Stimulated activated CD8-positive, alpha-beta memory T cell treated with anti-CD3 and anti-CD28 coated beads, Interleukin-2, amount 100 ng/mL, for 1 hour (primary cell): ENCODE measurements around the gene CRIP1.

Experiments used
- DNase-seq, 2 donors: peaks; one replicate each; pipeline ENCODE4 v3.0.0-alpha.2; 2020; ENCODE audit warnings: low read depth in 2 of 2

CRIP1 gene

DNA sequence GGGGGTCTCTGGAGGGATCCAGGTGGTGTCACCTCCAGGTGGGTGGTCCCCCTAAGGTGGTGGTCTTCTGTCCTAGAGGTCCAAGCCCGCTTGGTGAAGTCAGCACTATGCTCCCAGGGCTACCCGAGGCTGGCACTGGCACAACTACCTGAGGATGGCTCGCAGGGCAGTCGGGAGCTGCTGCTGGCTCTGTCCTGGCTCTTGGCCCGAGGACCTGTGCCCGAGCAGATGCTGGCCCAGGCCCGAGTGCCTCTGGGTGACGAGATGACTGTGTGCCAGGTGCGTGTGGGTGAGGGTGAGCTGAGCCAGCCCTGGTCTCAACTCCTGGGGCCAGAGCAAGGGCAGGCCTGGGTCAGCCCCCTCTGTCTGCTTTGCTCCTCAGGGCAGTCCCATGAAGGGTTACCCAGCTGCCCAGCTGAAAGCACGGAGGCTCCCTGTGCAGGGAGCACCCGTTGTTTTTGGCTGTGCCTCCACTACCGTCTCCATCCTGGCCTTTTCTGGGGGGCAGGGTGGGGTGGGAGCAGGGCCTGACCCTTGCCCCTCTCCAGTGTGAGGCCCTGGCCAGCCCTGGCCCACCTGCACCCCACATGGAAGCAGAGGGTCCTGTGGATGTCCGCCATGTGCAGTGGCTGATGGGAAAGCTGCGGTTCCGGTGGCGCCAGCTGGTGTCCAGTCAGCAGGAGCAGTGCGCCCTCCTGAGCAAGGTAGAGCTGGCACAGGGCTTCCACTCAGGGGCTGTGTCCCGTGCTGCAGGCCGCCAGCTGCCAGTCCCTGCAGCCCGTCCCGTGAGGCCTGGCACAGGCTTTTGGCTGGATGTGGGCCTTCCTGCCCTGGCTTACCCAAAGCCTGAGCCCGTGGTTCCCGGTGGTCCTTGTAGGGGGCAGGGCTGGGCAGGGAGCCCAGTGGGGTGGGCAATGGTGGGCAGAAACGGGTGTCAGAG, 5.6 kb downstream of the CRIP1 start:
- no peak for DNase-seq

DNA sequence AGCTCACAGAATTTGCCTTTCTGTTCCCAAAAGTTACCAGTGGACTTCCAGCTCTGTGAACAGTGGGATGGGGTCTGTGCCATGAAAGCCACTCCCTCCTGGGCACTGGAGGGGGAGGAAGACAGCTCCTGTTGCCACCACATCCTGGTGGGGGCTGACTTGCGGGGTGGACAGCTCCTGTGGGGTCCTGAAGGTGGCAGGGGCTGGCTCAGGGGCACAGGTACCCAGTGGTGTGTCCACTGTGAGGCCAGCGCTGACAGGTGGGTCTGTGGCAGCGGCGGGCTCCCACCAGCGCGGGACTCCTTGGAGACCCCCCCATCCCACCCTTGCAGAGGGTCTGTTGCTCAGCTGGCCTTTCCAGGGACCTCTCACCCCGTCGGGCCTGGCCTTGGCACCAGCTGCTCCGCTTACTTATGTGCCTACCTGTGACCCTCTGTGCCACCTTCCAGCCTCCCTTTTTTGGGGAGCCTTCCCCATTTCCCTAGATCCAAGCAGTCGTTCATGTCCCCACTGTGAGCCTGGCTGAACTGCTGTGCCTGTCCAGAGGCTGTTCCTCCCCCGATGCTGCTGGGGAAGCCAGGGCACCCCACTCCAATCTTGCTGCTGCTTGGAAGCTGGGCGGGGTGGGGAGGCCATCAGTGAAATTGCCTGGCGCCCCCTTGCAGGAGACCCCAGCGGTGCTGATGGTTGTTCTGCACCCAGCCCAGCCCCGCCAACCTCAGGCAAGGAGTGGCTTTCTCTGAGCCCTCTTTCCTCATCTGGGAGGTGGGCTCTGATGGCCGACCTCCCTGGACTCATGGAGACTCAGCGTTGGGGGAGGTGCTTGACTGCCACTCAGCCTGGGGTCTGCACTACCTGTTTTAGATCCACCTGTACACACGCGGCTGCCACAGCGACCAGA, 6.5 kb downstream of the CRIP1 start:
- no peak for DNase-seq

DNA sequence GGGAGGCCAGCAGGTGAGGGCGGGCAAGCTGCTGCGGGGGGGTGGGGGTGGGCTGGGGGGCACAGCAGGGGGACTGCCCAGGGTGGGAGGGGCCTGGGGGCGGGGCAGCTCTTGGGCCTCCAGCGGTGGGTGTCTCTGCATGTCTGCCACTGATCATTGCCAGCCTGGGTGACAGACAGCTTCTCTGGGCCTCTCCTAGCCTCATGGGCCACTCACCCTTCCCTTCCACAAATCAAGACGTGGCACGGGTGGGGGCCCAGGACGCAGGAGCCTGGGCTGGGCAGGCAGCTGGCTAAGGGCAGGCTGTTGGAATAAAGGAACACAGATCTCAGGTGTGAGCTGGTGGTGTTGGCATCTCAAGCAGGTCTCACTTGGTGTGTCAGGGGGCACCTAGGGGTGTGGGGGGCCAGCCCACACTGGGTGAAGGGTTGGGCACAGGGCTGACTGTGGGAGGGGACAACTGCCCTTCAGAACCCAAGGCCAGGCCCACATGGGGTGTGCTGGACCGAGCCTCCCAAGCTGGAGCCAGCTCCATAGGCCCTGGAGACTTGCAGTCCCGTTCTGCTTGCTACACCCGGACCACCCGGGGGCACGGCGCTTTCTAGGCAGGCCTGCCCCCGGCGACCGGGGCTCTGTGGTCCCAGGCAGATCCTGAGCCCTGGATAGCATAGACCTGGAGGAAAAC, 7.4 kb downstream of the CRIP1 start:
- DNase-seq: no peak

DNA sequence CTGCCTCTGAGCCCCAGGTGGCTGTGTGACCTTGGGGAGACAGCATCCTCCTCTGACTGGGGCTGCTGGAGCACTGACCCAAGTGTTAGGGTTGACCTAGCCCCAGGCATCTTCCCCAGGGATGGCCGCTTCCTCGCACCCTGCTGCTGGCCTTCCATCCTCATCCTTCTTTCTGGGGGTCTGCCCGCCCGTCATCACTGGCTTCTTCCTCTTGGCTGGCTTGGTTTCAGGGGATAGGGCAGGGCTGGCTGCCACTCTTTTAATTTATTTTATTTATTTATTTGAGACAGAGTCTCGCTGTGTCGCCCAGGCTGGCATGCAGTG, 7.9 kb downstream of the CRIP1 start:
- no peak for DNase-seq

DNA sequence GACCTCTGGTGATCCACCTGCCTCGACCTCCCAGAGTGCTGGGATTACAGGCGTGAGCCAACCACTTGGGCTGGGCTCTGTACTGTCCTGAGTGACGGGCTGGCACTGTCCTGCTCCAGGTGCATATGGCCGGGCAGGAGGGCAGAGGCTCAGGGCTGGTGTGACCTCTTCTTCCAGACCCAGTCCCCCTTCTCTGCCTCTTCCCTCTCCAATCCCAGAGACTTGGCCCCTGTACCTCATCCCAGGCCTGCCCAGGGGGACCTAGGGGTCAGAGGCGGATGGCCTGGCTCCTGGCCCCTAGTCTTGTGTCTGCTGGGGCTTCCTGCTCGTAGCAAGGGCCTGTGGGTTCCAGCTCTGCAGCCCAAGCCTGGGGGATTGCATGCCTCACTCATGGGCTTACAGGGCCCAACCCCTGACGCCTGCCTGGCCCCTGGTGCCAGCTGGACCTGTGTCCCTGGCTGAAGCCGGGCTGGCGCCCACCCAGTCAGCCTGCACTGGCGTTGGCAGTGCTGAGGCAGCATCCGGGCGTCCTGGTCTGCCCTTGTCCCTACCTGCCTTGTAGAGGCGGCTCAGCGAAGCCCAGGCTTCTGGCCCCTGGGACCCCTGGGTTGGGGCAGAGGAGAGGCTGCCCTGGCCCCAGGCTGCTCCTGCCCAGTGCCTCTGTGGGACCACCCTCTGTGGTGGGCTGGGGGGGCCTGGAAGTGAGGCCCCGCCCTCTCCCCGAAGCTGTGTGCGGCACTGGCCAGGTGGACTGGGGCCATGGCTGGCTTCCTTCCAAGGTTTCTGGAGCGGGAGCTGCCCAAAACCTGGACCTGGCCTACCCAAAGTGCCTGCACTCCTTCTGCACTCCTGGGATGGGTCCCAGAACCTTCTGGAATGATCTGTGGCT, 8.7 kb downstream of the CRIP1 start:
- DNase-seq: no peak

DNA sequence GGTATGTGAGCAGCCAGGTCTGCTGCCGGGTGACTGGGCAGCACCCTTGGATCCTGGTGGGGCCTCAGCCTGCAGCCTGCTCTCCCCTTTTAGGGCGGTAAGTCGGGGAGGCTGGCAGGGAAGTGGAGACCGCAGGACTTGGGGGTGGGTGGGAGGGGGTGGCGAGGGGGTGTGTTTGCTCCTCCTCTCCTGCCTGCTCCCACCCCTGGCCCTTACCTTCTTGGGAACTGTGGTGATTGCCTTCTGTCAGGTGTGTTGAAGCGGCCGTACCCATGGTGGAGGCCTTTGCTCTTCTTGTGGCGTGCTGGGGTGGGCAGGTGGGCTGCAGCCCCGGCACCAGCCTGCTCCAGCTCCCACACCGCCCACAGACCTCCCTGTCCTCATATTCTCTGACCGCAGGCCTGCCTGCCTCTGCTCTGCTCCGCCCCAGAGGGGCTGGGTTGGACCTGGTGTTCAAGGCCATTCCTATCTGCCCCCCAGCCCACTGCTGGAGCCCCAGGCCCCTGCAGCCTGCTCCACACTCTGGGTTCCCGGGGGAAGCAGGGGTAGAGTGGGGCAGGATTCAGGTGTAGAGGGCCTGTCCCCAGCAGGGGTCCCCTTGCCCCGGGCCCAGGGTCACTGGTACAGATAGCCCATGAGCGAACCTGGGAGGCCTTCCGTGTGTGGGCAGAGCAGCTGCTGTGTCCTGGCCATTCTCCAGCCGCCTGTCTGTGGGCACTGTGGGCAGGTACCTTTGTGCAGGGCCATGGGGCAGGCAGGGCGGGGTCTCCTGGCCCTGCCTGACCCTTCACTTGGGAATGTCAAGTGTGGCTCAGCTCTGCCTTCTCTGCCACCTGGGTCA, 9.5 kb downstream of the CRIP1 start:
- no peak for DNase-seq

DNA sequence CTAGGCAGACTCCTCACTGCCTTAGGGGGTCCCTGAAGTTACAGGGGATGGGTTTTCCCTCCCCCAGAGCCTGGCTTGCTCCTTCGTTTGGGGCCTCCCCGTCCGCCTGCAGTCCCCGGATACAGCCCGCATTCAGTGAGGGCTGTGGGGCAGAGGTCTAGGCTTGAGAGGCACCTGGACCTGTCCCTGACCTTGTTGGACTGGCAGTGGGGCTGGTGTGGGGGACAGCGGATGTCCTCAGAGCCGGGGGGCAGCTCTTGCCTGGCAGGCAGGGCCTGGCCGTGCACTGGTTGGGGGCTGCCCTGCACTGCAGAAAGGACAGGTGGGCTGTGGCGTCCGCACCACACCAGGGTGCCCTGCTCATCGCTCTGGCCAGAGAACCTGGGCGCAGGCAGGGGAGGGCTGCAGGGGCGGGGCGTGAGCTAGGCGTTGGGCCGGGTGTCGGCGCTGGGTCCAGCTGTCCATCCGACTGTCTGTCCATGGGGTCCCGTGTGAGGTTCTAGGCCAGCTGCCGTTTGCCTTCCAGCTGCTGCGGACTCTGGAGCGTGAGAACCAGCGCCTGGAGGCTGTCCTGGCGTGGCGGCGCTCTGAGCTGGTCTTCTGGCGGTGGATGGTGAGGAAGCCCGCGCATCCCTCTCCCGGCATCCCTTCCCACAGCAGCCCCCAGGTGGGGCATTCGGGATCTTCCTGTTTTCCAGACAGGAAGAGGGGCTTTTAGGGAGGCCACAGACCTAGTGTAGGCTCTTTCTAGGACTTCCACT, 10.3 kb downstream of the CRIP1 start:
- DNase-seq: no peak

DNA sequence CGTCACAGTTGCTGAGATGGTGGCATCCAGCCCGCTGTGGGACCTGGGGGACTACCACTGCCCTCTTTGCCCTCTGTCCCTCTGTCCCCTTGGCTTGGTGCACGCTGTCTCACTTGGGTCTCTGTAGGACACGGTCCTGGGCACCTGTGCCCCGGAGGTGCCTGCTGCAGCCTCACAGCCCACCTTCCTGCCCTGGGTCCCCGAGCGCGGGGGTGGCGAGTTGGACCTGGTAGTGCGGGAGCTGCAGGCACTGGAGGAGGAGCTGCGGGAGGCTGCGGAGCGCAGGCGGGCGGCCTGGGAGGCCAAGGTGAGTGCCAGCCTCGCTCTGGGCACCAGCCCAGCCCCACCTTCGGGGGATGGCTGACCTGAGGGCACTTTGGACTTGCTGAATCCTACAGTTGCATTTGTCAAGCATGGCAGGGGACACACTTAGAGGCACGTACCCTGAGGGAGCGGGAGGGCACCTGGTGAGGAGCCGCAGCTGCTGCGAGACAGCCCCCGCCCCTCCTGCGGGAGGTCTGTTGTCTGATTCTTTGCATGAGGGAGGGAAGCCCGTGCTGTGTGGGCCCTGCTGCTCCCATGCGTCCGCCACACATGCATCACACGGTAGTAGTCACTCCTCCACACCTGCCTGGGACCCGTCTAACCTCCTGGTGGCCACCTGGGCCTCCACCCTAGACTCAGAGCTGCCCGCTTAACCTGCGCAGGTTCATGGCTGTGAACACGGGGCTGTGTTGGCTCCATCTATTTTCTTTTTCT, 11.2 kb downstream of the CRIP1 start:
- no peak for DNase-seq

DNA sequence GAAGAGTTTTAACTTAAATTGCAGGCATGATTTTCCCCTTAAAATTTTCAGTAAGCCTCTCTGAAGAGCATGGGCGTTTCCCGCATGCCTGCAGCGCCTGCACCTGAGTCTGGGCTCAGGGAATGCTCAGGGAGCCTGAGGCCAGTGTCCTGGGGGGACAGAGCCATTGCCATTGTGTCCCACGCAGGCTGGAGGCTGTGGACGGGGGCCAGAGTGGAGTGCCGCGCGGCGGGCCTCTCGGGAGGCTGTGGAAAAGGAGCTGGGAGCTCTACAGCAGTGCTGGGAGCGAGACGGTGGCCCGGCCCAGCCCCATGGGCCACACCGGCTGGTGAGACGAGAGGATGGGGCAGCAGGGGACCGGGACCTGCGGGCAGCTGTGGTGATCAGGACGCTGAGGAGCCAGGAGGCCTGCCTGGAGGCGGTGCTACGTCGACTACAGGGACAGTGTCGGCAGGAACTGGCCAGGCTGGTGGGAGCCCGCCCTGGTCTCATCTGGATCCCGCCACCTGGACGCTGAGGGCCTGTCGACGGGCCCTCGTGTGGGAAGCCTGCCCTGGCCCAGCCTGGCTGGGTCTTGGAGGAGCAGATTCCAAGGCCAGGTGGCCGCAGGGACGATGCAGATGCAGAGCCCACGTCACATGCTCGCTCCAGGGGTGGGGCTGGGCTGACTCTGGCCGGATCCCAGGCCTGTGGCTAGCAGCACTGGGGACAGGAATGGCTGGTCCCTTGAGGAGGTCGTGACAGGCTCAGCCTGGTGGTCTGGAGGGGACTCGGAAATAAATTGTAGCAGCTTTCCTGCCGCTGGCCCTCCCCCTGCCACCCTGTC, 12.0 kb downstream of the CRIP1 start:
- DNase-seq: no peak

DNA sequence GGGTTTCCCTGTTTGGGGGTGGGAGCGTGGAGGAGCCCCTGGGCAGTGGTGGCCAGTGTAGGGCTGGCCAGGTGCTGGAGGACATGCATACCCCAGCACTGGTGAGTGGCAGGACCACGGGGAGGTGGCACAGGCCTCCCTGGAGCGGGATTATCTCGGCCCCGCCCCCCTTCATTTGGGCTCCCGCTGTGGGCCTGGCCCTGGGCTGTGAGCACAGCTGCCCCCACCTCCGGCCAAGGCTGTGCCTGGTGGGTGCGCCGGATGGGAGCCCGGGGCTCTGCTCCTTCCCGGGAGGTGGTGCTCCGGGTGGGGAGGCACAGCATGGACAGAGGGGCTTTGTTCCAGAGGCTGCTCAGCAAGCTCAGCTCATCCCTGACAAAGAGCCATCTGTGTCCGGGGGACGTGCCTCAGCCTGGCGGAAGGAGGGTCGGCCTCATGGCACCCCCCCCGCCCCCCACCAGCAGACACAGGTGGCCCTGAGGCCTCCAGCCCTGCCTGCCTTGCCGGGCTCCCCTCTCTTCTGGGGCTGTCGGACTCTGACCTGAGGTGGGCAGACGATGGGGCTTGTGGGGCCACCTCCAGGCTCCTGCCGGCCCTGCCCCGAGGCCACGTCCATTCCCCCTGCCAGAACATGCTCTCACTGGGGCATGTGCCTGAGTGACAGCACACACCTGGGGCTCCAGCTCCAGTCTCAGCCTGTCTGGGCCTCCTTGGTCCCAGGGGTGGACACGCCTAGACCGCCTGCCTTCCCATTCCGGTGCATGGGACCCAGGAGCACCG, 12.8 kb downstream of the CRIP1 start:
- DNase-seq: no peak

DNA sequence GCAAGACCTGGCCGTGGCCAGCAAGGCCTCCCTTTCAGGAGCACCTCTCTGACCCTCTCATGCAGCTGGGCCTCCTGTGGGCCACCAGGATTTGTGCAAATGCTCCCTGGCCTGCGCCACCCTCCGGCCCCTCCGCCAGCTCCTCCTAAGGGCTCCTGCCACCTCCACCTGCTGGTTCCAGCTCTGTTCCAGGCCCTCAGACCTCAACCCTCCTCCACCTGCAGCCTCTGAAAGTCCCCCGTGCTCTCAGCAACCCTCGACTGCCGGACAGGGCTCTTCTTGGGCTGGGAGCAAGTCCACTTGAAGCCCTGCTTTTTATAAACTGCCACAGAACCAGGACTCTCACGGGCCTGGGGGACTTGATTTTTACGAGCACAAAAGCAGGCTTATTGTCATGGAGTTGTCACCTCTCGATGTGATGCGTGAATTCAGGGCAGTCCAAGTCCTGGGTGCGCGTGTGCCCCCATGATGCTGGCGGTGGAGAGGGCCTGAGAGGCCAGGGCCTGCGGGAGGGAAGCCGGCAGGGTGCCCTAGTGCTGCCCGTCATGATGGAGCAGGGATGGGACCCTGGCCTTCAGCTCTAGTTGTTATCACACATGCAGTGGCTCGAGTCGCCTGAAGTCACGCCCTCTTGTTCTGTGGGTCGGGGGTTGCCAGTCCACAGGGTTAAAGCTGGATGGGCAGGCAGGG, 13.5 kb downstream of the CRIP1 start:
- DNase-seq: no peak

DNA sequence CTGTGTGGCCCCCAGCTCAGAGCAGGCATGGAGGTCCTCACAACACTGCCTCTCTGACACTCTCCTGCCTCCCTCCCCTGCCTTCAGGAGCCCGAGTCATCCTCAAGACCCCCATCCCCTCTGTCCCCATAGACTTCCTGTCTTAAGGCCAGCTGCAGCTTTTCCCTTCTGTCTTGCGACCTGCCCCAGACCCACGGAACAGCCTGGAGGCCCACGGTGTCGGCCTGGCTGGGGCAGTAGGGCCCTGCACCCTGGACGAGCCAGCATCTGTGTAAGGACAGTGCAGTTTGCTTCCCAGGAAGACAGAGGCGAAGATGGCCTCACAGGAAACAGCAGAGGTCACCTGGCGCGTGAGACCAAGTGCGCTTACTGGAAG, 14.0 kb downstream of the CRIP1 start:
- no peak for DNase-seq

DNA sequence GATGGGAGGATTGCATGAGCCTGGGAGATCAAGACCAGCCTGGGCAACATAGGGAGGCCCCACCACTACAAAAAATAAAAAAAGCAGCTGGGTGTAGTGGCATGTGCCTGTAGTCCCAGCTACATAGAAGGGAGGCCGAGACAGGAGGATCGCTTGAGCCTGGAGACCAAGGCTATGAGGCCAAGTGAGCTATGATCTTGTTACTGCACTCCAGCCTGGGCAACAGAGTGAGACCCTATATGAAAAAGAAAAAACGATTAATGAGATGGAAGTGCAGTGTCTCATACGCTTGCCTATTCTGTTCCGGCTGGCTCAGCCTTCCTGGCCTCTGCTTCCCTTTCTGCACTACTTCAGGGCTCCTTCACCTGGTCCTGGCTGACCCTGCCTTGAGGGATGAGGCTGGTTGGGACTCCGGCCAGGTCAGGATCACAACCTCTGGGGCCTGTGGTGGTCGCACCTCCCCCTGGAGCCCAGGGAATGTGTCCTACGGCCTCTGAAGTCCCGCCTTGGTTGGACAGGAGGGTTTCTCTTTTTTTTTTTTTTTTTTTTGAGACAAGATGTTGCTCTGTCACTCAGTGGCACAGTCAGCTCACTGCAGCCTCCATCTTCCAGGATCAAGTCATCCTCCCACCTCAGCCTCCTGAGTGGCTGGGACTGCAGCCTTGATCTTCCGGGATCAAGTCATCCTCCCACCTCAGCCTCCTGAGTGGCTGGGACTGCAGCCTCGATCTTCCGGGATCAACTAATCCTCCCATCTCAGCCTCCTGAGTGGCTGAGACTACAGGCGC, 15.0 kb downstream of the CRIP1 start:
- DNase-seq: no peak

DNA sequence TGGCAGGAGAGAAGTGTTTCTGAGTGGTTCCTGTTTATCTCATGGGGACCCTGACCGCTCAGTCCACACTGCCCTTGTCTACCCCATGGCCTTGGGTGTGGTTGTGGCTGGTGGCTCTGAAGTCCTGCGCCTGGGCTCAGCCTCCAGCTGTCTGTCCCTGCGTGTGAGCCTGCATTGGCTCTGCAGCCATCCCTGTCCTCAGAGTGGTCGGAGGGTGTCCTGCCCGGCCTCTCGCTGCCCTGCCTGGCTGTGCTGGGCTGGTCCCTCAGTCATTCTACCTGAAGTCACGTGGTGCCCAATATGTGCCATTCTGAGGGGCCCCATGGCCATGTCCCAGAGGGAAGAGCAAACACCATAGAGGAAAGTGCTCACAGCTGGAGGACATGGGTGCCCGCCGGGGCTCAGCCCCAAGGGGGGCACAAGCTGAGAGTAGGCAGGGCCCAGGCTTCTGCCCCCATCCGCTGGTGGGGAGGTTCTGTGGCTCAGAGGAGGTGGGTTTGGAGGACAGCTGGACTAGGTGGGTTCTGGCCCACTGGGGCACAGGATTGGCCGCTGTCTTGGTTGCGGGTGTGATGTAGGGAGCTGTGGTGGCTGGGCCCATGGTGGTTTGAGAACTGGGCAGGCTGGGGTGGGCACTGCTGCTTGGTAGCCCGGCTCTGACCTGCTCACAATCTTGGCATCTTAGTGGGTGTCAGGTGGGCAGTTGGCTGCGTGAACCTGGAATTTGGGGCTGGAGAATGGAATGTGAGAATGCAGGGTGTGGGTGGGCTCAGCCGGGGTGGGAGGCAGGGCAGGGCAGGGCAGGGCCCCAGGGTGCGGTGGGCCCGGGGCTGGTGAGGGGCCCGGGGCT, 16.0 kb downstream of the CRIP1 start:
- DNase-seq: no peak

DNA sequence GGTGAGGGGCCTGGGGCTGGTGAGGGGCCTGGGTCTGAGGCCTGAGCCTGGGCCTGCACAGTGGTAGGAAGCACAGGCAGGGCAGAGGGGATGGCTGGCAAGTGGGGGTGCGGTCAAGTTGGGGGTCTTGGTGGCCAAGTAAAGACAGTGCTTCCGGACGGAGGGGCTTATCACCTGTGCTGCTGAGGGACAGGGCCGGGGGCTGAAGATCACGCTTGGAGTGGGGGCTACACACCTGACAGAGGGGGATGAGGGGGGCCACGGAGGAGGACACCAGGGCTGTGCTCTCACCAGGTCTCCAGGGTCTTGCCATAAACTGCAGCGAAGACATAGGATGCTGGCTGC, 16.6 kb downstream of the CRIP1 start:
- DNase-seq: no peak
